HPDE6-E6E7 (cell line): ENCODE data around the gene FAR2.
"Not testable (repeated sequence)": the region's sequence is repeated elsewhere in the genome, so short reads cannot be mapped to it uniquely, and the experiment has no call there.

Experiments
- DNase-seq: peaks from one replicate; pipeline ENCODE4 v3.0.0; 2011; ENCODE audit warnings: missing footprints; ENCODE audit errors: extremely low spot score

Gene FAR2

DNA sequence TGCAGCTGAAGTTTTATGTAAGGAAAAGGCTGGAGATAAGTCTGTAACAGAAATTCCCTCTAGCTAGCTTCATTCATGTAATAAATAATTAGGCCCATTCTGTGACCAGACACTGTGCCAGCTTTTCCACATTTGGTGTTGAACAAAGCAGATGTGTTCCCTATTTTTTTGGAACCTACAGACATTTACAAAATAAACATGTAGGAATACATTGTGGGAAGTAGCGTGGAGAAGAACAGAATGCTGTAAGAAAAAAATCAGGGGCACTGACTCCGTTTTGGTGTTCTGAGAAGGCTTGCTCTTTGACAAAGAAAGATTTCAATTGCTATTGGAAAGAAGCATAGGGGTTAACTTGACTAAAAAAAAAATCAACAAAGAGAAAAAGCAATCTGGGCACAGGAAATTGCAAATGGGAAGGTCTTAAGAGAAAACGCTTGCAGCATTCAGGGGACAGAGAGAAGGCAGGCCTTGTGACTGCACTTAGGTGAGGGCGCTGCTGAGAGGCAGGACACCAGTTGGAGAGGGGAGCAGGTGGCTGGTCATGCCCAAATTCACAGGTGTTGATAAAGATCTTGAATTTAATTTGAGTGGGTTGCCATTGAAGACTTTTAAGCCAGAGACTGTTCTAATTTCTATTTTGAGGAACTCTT lies 4.0 kb downstream of the FAR2 start:
- DNase-seq = no peak

DNA sequence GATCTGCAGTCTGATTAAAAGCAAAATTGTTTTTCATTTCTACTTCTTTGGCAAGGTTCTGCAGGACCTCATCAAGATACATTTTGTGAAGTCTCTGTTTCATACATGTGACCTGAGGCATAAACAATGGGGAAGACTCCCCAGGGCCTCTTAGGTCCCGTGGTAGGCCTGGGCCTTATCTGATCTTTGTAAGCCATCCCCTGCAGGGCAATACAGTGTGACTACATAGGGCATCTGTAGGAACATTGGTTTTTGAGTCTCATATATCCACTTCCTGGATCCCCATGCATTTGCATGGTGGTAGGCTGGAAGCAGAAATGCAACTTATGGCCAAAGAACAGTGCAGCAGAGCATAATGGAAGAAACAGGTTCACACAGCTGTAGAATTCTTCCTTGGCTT lies 6.0 kb downstream of the FAR2 start:
- no peak for DNase-seq

DNA sequence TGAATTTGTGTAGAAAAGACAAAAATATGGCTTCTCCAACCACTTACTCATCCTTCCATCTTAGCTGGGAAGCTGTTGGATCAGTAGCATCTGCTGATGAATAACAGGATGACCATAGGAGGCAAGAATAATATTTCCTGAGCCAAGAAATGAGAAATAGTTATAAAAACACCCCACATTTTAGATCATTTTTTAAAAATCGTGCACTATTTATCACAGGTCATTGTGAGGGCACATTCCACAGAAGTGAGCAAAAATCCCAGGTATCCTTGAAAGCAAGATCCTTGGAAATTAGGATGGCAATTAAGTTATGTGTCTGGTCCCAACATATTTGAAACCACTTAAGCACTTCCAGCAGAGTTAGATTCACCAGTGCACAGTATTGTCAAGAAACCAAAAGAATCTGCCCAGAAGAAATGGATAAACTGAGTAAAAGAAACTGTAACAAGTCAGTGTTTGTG lies 8.4 kb downstream of the FAR2 start:
- no peak for DNase-seq

DNA sequence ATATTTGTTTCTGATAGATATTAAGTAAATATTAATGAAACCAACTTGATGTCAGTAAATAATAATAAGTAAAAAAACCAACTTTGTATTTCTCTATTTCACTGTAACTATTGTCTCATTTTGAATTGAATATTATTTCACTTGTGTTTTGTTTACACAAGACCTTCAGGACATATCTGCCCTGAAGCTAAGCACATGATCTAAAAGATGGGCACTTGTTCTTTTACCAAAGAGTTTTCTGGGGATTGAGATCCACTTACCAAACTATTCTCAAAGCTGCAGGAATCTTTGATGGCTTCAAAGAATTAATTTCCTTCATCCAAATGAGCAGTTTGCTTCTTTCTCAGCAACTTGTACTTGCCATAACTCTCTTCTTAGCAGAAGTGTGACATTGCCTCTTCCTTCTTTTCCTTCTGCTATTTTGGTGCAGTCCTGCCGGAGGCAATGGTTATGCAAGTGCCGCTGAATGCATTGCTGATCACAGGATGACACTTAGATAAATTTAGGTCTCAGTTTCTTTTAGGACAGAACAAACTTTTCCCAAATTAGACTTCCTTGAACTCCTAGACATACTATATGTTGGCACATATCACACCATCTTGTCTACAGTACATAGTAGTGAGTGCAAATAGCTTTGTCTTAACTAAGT lies 9.2 kb downstream of the FAR2 start:
- DNase-seq = no peak

DNA sequence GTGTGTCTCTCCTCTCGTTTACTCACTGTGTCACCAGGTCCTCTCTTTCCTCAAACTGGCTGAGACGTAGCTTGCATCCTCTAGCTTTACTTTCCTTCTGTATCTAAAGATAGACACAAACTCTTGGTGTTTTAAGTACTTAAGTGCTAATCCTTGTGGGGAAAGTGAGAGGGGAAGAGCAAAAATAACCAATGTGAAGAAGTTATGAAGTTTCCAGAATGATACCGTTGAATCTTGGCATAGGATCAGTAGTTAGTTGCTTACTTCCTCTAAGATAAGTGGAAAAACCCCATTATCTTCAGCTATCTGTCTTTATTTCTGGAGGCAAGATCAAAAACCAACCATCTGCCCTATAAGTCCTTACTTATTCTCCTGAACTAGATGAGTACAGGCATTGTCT lies 10.6 kb downstream of the FAR2 start:
- no peak for DNase-seq

DNA sequence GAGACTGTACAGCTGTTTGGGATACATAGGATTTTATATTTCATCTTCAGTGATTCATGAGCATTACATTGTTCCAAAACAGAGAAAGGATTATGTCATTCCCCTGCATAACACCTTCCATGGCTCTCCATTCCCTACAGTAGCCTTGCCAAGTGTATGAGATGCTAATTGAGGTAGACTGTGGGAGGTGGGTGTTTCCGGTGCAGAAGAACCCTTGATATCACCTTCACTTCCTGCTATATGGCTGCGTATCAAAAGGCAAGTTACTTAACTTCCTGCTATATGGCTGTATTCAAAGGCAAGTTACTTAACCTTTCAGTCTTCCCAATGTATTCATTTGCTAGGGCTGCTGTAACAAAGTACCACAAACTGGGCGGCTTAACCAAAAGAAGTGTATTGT lies 11.2 kb downstream of the FAR2 start:
- no peak for DNase-seq

DNA sequence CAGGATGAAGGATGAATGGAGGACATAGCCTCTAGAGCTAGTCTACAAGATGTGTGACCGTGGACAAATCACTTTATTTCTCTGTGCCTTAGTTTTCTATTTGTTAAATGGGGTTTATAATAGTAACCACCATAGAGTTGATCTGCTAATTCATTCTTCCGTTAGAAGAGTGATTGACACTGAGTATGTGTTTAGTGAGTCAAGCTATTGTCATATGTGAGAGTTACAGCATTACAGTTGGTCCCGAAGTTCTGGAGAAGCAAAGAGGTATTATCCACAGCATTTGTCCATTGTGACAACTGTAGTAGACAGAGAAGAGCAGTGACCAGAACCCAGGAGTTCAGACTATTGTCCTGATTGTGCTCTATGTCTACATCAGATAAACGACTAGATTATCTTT lies 14.1 kb downstream of the FAR2 start:
- DNase-seq = no peak

DNA sequence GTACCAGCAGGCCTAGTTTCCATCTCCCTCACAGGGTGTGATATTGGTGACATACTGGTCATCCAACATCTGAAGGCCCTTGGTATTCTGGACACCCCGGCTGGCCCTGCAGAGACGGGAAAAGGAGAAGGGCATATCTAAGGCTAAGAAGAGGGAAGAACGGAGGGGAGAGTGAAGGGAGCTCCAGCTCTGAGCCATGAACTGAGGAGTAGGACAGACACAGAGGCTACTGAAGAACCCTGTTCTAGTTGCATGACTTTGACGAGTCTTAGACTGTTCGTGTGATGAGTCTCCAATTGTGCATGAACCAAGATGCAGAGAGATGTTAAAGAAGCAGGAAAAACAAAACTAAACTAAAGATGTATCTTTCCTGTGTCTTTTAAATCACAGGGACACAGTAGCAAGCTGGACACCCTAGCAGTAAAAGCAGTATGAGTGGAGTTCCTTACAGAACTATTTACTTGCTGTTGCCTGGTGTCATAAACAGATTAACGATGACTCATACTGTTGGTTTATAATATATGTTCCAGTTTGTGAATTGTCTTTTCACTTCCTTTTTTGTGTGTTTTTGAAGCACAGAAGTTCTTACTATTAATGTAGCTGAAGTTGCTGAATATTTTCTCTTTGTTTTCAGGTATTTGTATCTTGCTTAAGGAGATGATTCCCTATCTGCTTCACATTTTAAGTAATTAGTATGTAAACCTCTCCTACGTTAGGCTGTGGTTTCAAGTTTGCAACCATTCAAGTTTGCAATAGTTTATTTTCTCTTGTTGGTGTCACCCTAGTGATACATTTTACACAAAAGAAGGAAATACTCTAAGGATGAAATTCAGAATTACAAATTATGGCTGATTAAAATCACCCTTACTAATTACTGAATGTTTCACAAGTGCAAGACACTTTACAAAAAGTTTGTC lies 15.7 kb downstream of the FAR2 start:
- DNase-seq = peak; percentile 86

DNA sequence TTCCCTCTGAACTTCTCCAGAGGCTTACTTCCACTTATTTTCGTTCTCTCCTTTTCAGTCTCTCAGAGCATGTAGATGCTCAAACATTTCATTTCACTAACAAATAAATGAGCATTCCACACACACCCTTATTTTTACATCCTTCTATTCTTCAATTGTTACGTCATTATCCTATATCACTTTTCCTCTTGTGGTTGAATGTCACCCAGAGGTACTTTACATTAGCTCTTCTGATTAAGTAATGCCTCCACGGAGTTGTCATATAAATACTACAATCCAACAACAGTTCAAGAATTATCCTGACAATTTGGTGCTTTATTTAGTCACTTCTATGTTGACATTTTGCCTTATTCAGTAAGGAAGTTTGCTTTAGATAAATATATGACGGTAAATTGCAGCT lies 18.4 kb downstream of the FAR2 start:
- DNase-seq = no peak

DNA sequence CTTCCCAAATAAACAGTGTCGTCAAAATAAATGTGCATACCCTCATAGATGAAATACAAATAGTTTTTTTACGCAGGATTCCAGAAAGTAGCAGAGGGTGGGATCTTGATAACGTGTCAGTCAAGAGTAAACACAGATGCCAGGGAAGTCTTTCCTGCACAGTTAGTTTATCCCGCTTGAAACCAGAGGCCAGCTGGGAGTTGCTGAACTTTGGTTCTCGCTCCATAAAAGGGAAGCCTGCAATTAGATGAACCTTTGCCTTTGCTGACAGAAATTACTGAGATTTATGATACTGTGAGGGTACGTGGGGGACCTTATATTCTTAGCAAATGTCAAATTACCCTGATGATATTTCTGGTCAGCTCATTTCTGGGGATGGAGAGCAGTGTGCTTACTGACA lies 18.9 kb downstream of the FAR2 start:
- DNase-seq = no peak

DNA sequence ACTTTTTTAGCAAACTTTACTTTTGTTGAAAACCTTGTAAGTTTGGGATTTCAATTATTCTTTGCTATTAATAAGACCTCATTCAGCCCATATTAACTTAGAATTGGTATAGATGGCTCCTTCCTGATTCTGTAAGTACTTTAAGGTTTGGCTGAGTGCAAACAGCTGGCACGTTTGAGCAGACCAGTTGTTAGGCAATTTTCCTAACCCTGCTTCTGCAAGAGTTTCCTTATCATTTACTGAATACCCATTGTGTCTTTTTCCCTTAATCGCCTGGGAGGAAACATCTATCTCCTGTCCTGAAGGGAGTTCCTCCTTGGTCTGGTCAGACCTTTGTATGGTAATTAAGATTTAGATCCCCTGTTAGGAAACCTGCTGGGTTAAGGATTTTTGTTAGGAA lies 20.9 kb downstream of the FAR2 start:
- DNase-seq = not testable (repeated sequence)

DNA sequence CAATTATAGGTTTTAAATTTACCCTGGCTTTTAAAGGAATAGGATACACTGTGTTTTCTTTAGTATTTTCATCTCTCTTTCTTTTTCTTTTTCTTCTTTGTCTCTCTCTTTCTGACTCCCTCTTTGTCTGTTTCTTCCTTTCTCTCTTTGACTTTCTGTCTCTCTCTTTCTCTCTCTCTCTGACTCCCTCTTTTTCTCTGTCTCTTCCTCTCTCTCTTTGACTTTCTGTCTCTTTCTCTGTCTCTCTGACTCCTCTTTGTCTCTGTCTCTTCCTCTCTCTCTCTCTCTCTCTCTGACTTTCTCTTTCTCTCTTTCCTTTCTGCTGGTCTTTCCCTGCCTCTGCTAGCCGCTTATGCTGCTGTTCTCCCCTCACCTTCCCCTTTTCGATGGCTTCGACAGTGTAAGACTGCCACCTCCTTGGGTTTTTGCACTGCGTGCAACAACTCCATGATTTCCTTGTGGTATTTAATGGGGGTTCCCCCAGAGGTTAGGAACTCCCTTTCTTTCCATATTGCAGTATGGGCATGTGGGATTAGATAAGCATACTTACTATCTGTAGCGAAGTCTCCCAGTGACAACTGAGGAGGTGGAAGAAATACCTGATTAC lies 21.5 kb downstream of the FAR2 start:
- not testable (repeated sequence) for DNase-seq

DNA sequence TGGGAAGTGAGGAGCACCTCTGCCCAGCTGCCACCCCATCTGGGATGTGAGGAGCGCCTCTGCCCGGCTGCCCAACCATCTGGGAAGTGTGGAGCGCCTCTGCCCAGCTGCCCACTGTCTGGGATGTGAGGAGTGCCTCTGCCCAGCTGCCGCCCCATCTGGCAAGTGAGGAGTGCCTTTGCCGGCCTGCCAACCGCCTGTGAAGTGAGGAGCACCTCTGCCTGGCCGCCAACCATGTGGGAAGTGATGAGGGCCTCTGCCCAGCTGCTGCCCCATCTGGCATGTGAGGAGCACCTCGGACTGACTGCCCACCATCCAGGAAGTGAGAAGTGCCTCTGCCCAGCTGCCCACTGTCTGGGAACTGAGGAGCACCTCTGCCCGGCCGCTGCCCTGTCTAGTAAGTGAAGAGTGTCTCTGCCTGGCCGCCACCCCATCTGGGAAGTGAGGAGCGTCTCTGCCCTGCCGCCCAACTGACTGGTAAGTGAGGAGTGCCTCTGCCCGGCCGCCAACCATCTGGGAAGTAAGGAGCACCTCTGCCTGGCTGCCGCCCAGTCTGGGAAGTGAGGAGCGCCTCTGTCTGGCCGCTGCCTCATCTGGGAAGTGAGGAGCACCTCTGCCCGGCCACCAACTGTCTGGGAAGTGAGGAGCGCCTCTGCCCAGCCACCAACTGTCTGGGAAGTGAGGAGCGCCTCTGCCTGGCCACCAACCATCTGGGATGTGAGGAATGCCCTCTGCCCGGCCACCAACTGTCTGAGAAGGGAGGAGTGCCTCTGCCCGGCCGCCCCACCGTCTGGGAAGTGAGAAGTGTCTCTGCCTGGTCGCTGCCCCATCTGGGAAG lies 22.6 kb downstream of the FAR2 start:
- no peak for DNase-seq

DNA sequence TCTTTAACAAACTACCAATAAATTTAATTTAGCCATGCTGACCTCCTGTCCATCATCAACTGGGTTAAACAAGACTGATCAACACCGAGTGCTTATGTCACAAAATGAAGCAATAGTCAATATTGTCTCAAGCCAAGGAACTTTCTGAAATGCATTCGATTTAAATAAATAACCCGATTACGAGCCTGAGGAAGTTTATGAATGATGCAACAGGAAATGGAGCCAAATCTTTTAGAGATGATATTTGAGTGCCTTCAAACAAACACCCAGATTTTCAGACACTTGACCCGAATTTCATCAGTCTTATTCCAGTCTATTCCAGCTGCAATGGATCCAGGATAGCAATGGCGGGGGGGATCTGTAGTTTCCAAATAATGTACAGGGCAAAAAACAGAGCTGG lies 27.9 kb downstream of the FAR2 start:
- no peak for DNase-seq

DNA sequence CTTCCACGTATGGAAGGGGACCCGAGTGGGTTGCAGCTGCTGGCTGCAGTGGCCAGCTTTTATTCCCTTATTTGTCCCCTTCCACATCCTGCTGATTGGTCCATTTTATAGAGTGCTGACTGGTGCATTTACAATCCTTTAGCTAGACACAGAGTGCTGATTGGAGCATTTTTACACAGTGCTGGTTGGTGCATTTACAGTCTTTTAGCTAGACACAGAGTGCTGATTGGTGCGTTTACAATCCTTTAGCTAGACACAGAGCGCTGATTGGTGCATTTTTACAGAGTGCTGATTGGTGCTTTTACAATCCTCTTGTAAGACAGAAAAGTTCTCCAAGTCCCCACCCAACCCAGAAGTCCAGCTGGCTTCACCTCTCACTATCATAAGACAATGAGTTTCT lies 33.2 kb downstream of the FAR2 start:
- not testable (repeated sequence) for DNase-seq

DNA sequence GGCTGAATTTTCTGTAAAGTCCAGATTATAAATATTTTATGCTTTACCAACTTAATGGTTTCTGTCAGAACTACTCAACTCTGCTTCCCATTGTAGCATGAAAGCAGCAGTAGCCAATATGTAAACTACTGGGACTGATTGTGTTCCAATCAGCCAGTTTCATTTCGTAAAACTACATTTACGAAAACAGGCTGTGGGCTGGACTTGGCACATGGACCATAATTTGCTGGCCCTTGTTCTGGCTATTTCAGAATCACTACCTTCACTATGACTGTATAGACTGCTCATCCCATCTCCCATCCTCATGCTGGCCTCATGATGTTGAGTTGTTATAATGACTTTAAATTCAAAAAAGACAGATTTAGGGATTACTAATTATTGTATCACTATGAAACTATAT lies 38.7 kb downstream of the FAR2 start:
- DNase-seq = no peak

DNA sequence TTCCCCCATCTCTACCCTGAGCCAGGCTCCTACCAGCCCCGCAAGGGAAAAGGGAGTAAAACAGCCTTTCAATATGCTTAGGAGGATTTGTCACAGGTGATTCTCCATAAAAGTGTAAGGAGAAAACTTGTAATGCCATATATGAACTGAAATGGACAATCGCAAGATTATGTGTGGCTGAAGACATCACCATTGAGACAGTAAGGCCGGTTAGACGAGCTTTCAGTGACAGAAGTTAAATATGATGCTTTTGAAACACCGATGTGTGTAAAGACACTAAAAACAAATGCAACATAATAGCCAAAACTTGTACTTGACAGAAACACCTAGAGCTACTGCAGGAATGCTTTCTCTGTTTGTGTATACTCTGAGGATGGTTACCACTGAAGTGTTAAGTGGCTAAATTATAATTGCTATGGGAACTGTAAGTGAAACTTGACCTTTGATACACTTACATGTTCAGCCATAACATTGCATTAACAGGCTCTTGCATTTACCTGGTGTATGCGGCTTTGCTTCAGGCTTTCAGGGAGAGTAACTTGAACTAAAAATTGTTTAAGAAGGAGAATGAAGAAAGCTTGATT lies 42.3 kb downstream of the FAR2 start:
- DNase-seq = no peak

DNA sequence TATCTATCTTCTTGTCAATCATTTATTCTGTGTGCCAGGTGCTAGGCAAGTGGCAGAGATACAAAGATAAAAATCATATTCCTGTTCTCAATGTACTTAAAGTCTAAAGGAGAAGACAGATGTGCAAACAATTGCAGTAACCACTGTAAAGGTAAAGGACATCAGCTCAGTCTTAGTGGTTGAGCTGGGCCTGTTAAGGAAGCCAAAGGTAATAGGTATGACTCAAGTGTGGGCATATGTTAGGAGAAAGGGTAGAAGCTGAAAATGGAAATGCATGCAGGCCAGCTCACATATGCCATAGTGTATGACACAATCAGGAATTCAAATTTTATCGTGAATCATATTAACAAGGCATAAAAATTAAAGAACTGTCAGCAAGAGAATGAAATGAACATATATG lies 49.8 kb downstream of the FAR2 start:
- DNase-seq = no peak

DNA sequence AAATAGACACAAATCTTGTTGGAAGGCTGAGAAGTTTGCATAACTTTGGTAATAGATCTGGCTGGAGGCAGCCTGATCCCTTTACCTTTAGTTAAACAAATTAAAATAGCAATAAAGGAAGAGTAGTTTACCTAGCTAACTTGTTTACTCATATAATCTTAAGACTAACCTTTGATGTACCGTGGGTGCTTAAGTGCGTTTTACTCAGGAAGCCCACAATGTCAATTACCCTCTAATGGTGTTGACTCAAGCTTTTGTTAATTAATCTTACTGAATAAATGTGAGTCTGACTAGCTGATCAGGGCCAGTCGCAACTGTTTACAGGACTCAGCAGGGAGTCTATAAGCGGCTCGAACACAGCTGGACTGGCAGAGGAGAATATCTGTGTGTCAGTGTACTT lies 51.5 kb downstream of the FAR2 start:
- no peak for DNase-seq

DNA sequence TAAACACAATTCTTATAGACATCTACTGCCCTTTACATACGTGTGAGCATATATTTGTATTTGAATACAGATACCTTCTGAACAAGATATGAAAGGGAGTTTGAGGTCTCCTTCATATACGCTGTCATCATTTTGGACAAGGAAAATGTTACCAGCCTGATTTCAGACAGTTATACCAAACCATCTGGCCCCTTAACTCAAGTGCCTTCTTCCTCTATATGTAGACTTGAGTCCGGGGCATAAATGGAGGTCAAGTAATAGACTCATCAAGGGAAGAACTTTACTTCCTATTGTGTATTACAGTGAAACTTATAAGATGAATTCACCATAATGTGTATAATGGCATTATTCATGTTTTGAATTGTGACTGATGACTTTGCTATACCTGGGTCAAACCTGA lies 52.2 kb downstream of the FAR2 start:
- no peak for DNase-seq

DNA sequence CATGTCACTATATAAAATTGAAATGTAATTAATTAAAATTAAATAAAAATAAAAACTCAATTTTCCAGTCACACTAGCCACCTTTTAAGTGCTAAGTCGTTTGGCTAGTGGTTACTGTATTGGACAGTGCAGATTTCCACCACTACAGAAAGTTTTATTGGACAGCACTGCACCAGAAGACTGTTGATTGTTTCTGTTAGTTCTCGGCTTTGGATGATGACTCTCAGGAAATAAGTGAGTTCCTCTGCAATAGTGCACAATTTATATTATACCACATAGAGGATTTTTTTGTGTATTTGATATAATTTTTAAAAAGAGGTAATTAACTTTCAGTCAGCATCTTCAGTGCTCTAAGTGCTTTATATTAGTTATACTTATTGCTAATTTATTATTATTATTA lies 52.7 kb downstream of the FAR2 start:
- DNase-seq = no peak
